ENCODE measurements around the gene ZMYND10. TPM values are rescaled to one million over a fixed set of nuclear protein-coding genes. Genes with fewer than 3 reads are reported as not detected.

ZMYND10 gene
- total and polyA plus RNA-seq, 9 of the 15 experiments (the other 6 are each of a cell fraction or from before 2014, with no cell fraction given) = 0.20 to 2.8 (median 0.70) TPM

DNA sequence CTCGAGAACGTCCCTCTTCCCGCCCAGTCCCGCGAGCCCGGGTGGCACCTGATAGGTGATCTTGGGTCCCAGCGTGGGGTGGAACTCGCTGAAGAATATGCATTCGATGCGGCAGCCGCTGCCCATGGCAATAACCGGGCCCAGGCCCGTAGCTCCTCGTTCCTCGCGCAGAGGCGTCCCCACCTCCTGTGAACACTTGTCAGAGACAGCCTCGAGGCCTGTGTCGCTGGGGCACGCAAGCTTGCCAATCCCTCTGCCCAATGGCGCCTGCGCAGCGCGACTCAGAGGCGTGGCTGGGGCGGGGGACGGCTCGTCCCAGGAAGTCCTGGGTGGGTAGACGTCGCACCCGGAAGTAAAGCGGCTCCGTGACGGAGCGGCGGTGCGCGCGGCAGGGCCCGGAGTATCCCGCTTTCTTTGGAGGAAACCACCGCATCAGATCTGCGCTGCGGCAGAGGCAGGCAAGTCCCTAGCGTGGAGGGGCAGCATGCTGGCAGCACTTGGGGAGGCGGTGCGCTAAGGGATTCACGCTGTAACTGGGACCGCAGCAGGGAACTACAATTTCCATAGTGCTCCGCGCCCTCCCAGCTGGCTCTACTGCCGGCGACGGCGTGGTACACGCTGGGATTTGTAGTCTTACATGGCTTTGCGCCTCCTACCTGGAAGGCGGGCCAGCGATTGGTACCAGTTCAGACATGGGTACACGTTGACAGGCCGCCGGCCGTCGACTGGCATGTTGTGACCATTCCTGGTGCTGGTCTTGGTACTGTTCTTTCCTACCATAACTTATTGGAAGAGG, 5.2 kb upstream of the ZMYND10 start, which contains the start of the genes CYB561D2 and NPRL2 (continued):
- peak in 1 of 3 experiments; percentile 17 for TF ChIP-seq YY1 (IDR thresholded peaks at IDR 0.05; ENCODE audit: borderline replicate concordance in 1 of 3, control insufficient read depth in 1 of 3, extremely low read depth in 1 of 3, insufficient read depth in 3 of 3, insufficient read length in 1 of 3, insufficient replicate concordance in 2 of 3, low read depth in 1 of 3, low read length in 2 of 3)
- TF ChIP-seq BDP1 (IDR thresholded peaks at IDR 0.05; ENCODE audit: insufficient read depth, insufficient read length) = no peak
- TF ChIP-seq, protein P1, sequence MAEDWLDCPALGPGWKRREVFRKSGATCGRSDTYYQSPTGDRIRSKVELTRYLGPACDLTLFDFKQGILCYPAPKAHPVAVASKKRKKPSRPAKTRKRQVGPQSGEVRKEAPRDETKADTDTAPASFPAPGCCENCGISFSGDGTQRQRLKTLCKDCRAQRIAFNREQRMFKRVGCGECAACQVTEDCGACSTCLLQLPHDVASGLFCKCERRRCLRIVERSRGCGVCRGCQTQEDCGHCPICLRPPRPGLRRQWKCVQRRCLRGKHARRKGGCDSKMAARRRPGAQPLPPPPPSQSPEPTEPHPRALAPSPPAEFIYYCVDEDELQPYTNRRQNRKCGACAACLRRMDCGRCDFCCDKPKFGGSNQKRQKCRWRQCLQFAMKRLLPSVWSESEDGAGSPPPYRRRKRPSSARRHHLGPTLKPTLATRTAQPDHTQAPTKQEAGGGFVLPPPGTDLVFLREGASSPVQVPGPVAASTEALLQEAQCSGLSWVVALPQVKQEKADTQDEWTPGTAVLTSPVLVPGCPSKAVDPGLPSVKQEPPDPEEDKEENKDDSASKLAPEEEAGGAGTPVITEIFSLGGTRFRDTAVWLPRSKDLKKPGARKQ (CRISPR knock-in tag; IDR thresholded peaks at IDR 0.05) = no peak
- peak; percentile 86 for TF ChIP-seq POLR2G (IDR thresholded peaks at IDR 0.05; ENCODE audit: low read depth, low read length)
- peak; percentile 11 for TF ChIP-seq CCNT2 (IDR thresholded peaks at IDR 0.05; ENCODE audit: borderline replicate concordance, extremely low read depth, insufficient read length, low read depth, low read length)
- TF ChIP-seq SMAD1 (IDR thresholded peaks at IDR 0.05; ENCODE audit: low read depth, low read length, partially characterized antibody) = no peak
- TF ChIP-seq ZNF76 (CRISPR knock-in tag; IDR thresholded peaks at IDR 0.05; ENCODE audit: borderline replicate concordance) = peak; percentile 75; the same call in 1 of the 2 replicates
- no peak for TF ChIP-seq ZNF408 (CRISPR knock-in tag; IDR thresholded peaks at IDR 0.05; ENCODE audit: low read depth)
- TF ChIP-seq KDM2B (CRISPR knock-in tag; IDR thresholded peaks at IDR 0.05) = no peak; the same call in 1 of the 2 replicates
- TF ChIP-seq KDM4B (IDR thresholded peaks at IDR 0.05; ENCODE audit: borderline replicate concordance in 2 of 2, low read depth in 1 of 2) = peak in 1 of 2 experiments; percentile 53; a peak in 1 of 4 replicates
- 0 out of 2 replicates have a peak, but pooled peaks have one; percentile 89 for TF ChIP-seq ZNF197 (CRISPR knock-in tag; IDR thresholded peaks at IDR 0.05; ENCODE audit: low read depth)
- TF ChIP-seq SLC30A9 (CRISPR knock-in tag; IDR thresholded peaks at IDR 0.05) = no peak
- no peak for TF ChIP-seq U2AF2 (optimal IDR thresholded peaks at IDR 0.05; ENCODE audit: low read depth, low read length)
- no peak for TF ChIP-seq ZNF316 (IDR thresholded peaks at IDR 0.05)
- peak in 1 of 2 experiments; percentile 83; a peak in 2 of 4 replicates for TF ChIP-seq HDAC1 (IDR thresholded peaks at IDR 0.05)
- TF ChIP-seq, protein P2, sequence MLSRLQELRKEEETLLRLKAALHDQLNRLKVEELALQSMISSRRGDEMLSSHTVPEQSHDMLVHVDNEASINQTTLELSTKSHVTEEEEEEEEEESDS (CRISPR knock-in tag; IDR thresholded peaks at IDR 0.05) = no peak
- TF ChIP-seq MEIS2 (IDR thresholded peaks at IDR 0.05; ENCODE audit: partially characterized antibody) = peak; percentile 29
- no peak for TF ChIP-seq RBM17 (IDR thresholded peaks at IDR 0.05; ENCODE audit: borderline replicate concordance, low read depth, low read length)
- TF ChIP-seq, protein P3, sequence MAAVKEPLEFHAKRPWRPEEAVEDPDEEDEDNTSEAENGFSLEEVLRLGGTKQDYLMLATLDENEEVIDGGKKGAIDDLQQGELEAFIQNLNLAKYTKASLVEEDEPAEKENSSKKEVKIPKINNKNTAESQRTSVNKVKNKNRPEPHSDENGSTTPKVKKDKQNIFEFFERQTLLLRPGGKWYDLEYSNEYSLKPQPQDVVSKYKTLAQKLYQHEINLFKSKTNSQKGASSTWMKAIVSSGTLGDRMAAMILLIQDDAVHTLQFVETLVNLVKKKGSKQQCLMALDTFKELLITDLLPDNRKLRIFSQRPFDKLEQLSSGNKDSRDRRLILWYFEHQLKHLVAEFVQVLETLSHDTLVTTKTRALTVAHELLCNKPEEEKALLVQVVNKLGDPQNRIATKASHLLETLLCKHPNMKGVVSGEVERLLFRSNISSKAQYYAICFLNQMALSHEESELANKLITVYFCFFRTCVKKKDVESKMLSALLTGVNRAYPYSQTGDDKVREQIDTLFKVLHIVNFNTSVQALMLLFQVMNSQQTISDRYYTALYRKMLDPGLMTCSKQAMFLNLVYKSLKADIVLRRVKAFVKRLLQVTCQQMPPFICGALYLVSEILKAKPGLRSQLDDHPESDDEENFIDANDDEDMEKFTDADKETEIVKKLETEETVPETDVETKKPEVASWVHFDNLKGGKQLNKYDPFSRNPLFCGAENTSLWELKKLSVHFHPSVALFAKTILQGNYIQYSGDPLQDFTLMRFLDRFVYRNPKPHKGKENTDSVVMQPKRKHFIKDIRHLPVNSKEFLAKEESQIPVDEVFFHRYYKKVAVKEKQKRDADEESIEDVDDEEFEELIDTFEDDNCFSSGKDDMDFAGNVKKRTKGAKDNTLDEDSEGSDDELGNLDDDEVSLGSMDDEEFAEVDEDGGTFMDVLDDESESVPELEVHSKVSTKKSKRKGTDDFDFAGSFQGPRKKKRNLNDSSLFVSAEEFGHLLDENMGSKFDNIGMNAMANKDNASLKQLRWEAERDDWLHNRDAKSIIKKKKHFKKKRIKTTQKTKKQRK (IDR thresholded peaks at IDR 0.05; ENCODE audit: borderline replicate concordance, low read depth, low read length) = no peak
- TF ChIP-seq ATF7 (IDR thresholded peaks at IDR 0.05) = peak; percentile 75
- no peak for TF ChIP-seq ZNF431 (CRISPR knock-in tag; IDR thresholded peaks at IDR 0.05)
- no peak for TF ChIP-seq THRAP3 (IDR thresholded peaks at IDR 0.05; ENCODE audit: borderline replicate concordance)

Data from K562 (cell line).